Erythroblast (primary cell): Measurements from ENCODE around the gene FAM83E.

Source experiments
- GATA1 ChIP-seq: IDR thresholded peaks from 2 replicates; pipeline ENCODE4 v1.6.1; 2011; ENCODE audit warnings: low read depth, mild to moderate bottlenecking, control low read depth, low read length, moderate library complexity
- POLR2A ChIP-seq: IDR thresholded peaks from 2 replicates; pipeline ENCODE4 v1.6.1; 2011; ENCODE audit warnings: mild to moderate bottlenecking, low read length

DNA sequence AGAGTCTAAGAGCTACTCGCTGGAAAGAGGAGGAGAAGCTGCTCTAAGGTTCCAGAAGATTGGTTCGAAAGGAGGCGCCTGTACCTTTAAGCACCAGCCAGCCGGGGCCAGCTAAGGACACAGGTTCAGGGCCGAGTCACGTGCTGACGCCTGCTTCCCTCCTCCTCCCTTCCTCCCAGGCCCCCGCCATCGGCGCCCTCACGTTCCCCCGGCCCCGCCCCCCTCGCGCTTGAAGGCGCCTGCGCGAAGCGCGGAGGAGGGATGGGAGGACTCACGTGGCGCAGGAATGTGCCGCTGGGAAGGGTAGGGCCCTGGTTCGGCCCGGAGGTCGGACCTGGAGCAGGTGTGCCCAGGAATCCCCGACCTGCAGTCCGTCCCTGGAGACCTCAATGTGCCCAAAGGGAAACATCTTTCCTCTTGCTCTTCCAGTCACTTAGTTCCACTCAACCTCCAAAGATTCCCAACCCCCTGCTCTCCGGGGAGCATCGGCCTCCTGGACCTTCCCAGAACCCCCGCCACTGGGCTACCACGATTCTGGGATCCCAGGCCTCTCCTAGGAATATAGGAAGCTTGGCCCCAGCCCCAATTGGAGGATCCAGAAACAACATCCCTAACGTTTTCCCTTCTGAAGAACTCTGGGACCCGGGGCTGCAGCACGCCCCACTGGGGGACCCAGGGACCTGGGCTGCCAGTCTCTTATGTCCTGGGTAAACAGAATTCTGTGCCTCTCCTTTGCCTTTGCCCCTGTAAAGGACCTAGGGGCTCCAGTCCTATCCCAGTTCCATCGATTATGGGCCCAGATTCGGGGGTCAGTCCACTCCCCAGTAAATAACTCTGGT, 19.8 kb upstream of the FAM83E start:
- peak; percentile 50 for TF ChIP-seq POLR2A
- TF ChIP-seq GATA1, result no peak
